HG03025 (cell line): ENCODE data around the gene SMYD4.
"Not testable (repeated sequence)": the region's sequence is repeated elsewhere in the genome, so short reads cannot be mapped to it uniquely, and the experiment has no call there.

Experiments
- ATAC-seq: cut with Tn5 transposase; IDR thresholded peaks from one replicate; pipeline ENCODE4 v1.9.1; 2021; ENCODE audit warnings: mild to moderate bottlenecking, moderate library complexity; ENCODE audit not compliant: unreplicated experiment, low FRiP score

Gene SMYD4

DNA sequence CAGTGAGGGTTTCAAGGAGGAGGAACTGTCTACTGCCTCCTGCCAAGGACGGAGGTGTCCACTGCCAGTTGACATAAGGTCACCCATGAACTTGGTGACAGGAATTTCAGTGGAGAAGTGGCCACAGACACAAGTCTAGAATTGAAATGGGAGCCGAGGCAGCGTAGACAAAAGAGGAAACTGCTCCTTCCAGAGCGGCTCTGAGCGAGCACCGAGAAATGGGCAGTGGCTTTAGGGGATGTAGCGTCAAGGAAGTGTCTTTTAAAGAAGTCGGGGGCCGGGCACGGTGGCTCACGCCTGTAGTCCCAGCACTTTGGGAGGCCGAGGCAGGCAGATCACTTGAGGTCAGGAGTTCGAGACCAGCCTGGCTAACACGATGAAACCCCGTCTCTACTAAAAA is 70.9 kb downstream of the SMYD4 start:
- ATAC-seq: no peak

DNA sequence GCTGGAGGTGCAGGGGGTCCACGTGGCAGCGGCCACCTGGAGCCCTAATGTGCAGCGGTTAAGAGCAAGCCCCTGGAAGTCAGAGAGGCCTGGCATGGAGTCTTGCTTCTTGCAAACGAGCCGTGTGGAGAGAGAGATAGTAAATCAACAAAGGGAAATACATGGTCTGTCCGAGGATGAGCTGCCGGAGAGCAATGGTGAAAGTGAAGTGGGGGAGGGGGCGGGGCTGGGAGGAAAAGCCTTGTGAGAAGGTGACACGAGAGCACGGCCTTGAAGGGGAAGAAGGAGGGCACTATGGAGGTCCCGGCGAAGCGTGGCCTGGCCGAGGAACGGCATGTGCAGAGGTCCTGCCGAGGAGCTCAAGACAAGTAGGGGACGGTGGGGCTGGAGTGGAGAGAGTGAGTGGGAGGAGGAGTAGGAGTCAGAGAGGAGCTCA is 73.9 kb downstream of the SMYD4 start:
- no peak for ATAC-seq

DNA sequence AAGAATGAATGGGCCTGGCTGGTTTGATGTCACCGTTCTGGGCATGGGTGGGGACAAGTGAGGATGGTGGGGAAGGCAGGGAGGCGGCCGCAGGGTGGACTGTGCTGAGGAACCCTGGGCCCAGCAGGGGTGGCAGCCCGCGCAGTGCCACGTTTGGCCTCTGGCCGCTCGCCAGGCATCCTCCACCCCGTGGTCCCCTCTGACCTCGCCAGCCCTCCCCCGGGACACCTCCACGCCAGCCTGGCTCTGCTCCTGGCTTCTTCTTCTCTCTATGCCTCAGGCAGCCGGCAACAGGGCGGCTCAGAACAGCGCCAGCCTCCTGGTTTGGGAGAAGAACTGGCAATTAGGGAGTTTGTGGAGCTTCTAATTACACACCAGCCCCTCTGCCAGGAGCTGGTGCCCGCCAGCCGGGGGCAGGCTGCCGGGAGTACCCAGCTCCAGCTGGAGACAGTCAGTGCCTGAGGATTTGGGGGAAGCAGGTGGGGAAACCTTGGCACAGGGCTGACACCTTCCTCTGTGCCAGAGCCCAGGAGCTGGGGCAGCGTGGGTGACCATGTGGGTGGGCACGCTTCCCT is 74.4 kb downstream of the SMYD4 start:
- ATAC-seq: no peak

DNA sequence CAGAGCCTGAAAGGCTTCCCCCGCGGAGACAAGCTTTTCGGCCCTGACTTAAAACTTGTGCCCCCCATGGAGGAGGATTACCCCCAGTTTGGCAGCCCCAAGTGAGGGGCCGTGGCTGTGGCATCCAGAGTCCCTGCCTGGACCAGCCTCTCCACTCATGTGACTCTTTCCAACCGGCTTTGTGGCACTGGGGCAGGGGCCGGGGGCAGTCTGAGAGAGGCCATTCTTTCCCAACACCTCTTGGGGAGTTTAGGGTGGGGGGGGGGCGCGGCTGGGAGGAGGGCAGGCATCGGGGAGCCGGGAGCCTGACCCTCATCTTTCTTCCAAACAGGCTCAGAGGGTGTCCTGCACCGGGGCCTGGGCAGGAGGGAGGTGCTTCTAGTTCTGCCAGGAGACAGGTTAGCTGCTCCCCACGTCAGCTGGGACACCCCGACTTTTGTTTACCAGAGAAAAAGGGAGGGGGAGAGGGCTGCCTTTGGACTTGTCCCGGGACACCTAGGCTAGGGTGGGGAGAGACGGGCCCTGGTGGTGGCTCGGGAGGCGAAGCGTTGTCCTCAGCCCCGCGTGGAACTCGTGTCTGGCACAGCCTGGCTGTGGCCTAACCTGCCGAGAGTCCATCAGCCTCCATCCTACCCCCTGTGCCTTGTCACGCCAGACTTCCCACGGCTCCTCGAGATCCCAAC is 75.1 kb downstream of the SMYD4 start:
- ATAC-seq: no peak

DNA sequence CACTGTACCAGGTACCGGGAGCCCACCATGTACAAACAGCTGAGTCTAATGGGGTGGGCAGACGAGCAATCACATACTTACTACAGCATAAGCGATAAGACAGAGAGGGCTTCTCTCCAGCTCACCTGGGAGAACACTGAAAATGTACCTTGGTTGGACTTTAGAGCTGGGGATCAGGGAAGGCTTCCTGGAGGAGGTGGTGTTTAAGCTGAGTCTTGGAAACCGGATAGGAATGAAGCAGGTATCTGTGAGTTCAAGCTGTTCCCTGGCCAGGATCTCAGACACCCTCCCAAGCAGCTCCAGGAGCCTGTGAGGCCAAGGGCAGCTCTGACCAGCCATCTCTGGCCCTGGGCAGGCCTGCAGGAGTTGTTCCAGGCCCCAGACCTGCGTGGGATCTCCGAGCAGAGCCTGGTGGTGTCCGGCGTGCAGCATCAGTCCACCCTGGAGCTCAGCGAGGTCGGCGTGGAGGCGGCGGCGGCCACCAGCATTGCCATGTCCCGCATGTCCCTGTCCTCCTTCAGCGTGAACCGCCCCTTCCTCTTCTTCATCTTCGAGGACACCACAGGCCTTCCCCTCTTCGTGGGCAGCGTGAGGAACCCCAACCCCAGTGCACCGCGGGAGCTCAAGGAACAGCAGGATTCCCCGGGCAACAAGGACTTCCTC is 75.8 kb downstream of the SMYD4 start:
- ATAC-seq: no peak

DNA sequence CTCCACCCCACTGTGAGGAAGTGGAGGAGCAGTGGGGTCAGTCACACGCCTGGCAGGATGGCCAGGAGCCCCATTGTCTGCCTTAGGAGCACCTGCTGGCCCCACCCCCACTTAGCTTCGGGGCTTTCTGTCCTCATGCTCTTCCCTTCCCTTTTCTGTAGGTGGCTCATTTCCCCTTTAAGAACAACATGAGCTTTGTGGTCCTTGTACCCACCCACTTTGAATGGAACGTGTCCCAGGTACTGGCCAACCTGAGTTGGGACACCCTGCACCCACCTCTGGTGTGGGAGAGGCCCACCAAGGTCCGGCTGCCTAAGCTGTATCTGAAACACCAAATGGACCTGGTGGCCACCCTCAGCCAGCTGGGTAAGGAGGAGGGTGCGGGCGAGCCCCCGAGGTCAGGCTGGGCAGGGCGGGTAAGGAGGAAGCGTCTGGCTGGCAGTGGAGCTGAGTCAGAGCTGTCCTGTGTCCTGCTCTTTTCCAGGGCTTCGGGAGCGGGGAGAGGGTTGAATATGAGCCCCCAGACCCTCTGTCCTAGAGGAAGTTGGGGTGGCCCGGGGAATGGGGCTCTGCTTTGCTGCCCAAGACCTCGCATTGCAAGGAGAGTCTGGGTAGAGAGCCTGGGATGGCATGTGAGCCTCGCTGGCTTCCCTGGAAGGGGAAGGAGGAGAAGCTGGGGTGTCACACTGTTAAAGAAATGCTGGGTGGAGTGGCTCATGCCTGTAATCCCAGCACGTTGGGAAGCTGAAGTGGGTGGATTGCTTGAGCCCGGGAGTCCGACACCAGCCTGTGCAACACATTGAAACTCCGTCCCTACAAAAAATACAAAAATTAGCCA is 77.1 kb downstream of the SMYD4 start:
- no peak for ATAC-seq

DNA sequence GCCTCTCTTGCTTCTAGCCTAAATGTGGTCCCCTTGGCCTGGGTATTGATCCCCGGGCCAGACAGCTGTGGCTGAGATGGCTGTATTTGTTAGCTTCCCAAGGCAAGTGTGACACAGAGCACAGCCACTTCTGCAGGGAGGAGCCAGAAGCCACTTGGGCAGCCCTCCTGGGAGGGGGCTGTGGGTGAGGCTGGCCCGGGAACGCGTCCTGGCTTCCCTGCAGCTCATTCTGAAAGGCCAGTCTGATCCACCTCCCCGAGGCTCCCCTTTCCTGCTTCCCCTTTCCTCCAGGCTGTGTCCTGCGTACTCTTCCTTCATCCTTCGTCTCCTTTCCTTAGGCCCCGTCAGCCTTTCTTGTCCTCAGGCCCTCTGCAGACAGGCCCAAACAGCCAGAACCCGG is 79.1 kb downstream of the SMYD4 start:
- ATAC-seq: no peak

DNA sequence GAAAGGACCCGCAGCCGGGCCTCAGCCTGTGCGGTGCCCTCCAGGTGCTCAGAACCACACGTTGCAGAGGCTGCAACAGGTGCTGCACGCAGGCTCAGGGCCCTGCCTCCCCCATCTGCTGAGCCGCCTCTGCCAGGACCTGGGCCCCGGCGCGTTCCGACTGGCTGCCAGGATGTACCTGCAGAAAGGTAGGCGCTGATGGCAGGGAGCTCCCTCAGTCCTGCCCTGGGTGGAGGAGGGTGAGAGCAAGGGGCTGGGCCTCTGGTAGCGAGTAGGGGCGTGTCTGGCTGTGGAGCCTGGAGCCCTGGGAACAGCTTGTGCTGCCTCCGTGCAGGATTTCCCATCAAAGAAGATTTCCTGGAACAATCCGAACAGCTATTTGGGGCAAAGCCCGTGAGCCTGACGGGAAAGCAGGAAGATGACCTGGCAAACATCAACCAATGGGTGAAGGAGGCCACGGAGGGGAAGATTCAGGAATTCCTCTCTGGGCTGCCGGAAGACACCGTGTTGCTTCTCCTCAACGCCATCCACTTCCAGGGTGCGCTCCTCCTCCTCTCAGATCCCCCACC is 82.6 kb downstream of the SMYD4 start:
- no peak for ATAC-seq

DNA sequence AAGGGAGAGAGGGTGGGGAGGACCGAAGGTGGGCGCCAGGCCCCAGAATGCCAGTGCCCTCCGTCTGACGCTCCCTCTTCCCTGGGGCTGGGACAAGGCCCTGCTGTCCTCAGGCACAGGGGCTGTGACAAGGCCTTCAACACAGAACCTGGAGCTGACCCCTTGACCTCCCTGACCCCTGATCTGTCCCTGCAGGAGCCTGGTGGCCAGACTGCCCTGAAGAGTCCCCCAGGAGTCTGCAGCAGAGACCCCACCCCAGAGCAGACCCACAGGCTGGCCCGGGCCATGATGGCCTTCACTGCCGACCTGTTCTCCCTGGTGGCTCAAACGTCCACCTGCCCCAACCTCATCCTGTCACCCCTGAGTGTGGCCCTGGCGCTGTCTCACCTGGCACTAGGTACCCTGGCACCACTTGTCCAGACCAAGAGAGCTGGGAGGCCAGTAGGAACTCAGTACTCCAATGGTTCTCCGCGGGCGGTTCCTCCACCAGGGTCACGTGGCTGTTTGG is 84.1 kb downstream of the SMYD4 start:
- no peak for ATAC-seq

DNA sequence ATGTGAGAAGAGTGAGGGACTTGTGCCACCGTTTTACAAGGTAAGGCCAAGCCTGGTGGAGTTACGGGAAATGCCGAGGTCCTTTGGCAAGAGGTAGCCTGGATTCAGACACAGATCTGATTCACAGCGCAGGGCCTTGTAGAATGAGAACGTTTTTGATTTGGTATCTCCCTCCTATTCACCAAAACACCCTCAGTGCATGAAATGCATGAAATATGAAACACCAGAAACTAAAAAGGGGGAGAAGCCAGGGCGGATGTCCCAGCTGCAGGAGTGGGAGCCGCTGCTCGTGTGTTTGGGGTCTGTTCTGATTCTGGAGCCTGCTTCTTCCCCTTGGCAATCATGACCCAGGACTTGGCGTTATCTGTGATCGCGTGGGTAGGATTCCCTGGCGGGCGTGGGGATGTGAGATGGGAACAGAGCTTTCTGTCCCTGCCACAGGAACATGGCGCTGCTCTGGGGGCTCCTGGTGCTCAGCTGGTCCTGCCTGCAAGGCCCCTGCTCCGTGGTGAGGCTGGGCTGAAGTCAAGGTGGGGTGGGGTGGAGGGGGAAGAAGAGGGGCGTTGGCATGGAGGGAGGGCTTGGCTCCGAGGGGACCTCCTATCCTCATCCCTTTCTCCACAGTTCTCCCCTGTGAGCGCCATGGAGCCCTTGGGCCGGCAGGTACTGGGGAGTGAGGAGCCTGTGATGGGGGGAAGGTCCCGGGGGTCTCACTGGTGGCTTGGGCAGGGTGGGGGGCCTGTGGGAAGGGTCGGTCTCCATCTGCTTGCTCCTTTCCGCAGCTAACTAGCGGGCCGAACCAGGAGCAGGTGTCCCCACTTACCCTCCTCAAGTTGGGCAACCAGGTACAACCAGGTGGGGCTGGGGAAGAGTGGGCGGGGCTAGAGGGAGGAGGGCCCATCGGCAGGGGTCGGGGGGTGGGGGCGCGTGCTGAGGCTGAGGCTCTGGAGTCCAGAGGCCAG is 84.9 kb downstream of the SMYD4 start:
- ATAC-seq: no peak

DNA sequence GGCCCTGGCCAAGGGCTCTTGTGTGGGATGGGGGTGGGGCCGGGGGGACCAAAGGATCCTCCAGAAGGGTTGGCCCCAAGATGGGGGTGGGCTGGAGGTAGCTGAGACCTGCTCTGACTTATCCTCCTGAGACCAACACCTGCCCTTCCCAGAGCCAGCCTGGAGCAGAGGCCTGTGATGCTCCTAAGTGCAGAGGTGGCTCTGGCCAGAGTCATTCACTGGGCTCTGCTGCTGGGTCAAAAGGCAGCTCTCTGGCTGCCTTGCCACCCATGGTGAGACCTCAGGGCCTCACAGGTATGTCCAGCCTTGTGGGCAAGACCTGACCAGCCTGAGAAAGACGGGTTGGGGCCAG is 86.6 kb downstream of the SMYD4 start:
- no peak for ATAC-seq

DNA sequence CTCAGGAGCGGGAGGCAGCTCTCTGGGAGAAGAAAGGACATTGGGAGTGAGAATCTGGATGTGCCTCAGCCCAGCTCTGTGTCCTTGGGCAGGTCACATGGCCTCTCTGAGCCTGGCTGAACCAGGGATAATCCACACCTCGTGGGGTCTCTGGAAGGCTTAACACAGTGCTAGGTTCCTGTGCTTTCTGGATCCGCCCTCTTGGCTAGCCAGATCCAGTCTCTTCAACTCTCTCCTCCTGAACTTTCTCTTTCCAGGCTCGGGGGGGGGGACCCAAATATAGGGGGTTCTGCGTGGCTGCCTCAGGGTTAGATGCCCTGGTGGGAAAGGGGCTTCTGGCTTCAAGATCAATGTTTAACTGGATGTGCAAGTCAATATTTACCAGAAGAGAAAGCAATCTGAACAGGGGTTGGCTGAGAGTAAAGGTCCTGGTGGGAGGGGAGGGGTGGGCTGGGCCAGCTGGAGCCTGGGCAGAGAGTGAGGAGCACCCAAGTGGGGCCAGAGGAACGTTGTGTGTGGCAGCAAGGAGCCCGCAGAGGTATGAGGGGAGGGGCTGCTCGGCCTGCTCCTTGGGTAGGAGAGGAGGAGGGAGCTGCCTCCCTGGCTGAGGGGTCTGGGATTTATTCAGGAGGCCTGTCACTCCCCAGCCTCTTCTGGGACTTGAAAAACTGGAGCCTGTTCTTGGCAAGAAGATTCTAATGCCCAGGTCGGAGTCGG is 87.2 kb downstream of the SMYD4 start, which contains the start of gene SERPINF2:
SERPINF2 (plus strand) TSS at position 501 of the 717 bp plus-strand sequence. CDS start 2,125 bp downstream, outside the sequence.
- no peak for ATAC-seq

DNA sequence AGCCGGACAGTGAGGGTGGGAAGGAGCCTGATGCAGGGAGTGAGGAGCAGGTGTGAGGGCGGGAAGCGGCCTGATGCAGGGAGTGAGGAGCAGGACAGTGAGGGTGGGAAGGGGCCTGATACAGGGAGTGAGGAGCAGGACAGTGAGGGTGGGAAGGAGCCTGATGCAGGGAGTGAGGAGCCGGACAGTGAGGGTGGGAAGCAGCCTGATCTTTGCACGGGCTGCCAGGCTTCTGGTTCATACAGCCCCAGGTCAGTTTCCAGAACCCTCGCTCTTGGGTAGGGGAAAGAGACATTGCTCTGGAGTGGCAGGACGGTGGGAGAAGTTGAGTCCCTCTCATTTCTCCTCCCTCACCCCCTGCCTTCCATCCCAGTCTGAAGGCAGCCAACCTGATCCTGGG is 87.8 kb downstream of the SMYD4 start:
- ATAC-seq: not testable (repeated sequence)

DNA sequence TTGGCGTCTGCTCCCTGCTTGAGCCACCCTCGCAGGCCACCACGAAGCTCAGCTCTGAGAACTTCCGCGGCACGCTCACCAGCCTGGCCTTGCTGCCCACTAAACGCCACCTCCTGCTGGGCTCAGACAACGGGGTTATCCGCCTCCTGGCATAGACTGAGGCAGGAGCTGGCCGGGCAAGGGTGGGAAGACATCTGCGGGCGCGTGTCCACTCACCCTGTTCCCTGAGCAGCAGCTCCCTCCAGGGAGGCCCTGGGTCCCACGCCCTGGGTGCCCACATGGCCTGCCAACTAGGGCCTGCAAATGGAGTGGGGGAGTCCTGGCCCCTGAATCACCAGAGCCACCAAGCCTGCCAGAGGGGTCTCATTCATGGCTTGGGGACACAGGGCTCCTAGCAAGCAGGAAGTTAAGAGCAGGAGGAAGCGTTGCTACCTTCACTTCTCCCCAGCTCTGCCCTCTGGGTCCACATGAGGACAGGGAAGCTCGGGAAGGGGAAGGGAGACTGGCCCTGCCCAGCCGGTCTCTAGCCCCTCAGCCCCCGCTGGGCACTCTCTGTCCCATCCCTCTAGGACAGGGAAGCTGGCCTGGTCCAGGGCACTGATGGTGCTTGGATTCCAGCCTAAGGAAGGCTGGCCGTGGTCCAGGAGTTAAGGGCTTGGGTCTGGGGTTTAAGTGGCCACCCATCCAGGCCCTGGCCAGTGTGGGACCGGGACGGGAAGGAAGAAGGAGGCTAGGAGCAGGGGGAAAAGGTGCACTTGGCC is 92.0 kb downstream of the SMYD4 start:
- no peak for ATAC-seq

DNA sequence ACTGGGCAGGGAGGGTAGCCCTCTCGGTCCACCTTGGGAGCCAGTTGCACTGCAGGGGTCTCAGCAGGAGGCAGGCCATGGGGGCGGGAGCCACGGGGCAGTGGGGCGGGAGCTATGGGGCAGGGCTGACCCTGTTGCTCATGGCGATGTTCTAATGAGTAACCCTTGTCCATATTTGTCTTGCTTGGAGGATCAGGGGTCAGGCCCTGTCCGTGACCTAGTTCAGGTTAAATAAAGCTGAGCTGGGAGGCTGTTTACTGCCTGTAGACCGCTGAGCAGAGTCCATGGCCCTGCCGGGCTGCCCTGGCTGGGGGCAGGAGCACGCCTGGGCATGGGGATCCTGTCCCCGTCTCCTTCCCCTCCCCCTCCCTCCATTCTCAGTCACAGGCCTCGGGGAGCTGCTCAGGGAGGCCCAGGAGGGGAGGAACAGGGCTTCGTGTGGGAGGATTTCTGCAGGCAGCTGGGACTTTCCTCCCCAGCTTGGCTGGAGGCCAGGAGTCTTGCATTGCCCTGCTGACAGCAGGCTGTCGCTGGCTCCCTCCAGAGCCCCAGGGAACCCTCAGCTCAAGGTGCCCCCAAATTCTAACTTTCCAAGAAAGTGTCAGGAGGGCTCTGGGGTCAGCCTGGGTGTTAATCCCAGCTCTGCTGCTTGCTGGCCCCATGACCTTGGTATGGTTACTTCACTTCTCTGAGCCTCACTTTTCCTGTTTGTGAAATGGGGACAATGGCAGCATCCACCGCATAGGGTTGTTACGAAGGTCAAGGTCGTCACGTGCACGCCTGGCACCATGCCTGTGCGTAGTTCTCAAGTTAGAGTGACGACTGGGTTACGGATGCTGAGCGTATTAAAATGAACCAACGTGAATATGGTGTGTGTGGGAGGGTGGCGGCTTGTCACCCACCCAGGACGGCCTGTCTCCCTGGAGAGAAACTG is 93.1 kb downstream of the SMYD4 start:
- ATAC-seq: no peak

DNA sequence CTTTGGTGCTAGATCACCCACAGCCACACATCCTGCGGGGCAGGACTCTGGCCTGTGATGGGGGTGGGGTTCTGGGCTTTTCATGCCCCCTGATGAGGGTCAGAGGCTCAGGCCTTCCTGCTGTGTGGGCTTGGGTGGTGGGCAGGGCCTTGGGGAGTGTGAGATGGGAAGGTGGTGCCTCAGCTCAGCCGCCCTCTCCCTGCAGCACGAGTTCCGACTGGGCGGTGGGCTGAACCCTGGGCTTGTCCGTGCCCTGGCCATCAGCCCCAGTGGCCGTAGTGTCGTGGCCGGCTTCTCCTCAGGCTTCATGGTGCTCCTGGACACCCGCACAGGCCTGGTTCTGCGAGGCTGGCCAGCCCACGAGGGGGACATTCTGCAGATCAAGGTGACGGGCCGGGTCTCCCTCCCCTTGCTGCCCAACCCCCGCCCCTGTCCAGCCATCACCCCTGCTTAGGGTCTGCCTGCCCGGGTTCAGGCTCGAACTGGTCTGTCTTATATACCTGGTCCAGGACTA is 93.8 kb downstream of the SMYD4 start:
- ATAC-seq: no peak

DNA sequence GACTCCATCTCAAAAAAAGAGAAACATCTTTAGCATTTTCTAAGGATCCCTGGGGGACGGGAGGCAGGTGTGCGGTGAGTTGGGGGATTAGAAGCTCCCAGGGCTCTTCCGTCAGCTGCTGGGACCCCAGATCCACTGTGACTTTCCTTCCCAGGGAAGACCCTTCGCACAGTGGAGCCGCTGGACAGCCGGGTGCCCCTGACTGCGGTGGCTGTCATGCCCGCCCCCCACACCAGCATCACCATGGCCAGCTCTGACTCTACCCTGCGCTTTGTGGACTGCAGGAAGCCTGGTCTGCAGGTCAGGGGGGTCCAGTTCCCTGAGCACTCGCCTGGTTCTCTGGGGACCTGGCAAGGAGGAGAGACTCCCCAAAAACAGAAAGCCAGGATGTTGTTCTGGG is 94.3 kb downstream of the SMYD4 start:
- no peak for ATAC-seq
